ENCODE measurements around the gene GABBR2. TPM values are rescaled to one million over a fixed set of nuclear protein-coding genes. Genes with fewer than 3 reads are reported as not detected.
"Not testable (repeated sequence)": the region's sequence is repeated elsewhere in the genome, so short reads cannot be mapped to it uniquely, and the experiment has no call there.

The GABBR2 gene
- total RNA-seq, 2 experiments from 2014 or later = not detected

DNA sequence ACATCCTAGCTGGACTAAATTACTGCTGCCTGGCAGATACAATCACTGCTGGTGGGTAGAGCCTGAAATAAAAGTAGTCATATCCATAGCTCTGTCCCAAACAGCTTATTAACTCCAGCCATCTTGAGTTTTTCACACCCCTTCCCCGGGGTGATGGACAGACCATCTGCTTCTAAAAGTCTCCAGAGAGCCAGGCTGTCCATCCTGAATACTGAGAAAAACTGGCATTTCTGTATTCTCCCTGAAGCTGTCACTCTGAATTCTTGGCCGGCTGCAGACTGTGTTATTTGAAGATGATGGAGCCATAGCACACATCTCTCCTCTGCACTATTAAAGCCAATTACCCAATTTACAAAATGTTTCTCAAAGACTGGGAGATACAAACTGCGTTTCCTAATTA is 118.6 kb downstream of the GABBR2 start:
- ChIA-PET CTCF (ENCODE audit: unreplicated experiment) (no interaction called here), POLR2A (no interaction called here)
- BruUV-seq (replicated peaks) = no TSS peak
- no peak for DNase-seq (ENCODE audit: low spot score)
- H3K36me3 ChIP-seq (ENCODE audit: insufficient read depth, low read length) = no peaks in the 10 kb centered on the region
- H3K9me2 ChIP-seq (ENCODE audit: insufficient read depth, low read length) = no peaks in the 10 kb centered on the region
- no peaks in the 10 kb centered on the region for H3K79me2 ChIP-seq (ENCODE audit: insufficient read depth, low read depth, low read length)
- H4K20me1 ChIP-seq (ENCODE audit: insufficient read depth, low read length) = no peaks in the 10 kb centered on the region
- H3K4me3 ChIP-seq (ENCODE audit: low read depth, low read length, poor library complexity, severe bottlenecking) = no peak overlapping the region
- H3K4me2 ChIP-seq (ENCODE audit: low read length) = no peak overlapping the region
- no peak overlapping the region for H2AFZ ChIP-seq (ENCODE audit: low read length)
- no peaks in the 10 kb centered on the region for H3K4me1 ChIP-seq (ENCODE audit: insufficient read depth, low read length, poor library complexity, severe bottlenecking)
- no peak for TF ChIP-seq EZH2phosphoT487 (IDR thresholded peaks at IDR 0.05; ENCODE audit: borderline replicate concordance, low read depth, low read length)
- TF ChIP-seq, protein P1, sequence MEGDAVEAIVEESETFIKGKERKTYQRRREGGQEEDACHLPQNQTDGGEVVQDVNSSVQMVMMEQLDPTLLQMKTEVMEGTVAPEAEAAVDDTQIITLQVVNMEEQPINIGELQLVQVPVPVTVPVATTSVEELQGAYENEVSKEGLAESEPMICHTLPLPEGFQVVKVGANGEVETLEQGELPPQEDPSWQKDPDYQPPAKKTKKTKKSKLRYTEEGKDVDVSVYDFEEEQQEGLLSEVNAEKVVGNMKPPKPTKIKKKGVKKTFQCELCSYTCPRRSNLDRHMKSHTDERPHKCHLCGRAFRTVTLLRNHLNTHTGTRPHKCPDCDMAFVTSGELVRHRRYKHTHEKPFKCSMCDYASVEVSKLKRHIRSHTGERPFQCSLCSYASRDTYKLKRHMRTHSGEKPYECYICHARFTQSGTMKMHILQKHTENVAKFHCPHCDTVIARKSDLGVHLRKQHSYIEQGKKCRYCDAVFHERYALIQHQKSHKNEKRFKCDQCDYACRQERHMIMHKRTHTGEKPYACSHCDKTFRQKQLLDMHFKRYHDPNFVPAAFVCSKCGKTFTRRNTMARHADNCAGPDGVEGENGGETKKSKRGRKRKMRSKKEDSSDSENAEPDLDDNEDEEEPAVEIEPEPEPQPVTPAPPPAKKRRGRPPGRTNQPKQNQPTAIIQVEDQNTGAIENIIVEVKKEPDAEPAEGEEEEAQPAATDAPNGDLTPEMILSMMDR (conservative IDR thresholded peaks at IDR 0.05; ENCODE audit: low read length) = no peak
- intact Hi-C loops (cut with micrococcal nuclease; ENCODE audit: unreplicated experiment) = no loop called here
- no peaks in the 10 kb centered on the region for H3K9me3 ChIP-seq (ENCODE audit: low read length)
- no peak overlapping the region for H3K27ac ChIP-seq (ENCODE audit: low read depth, low read length, poor library complexity, severe bottlenecking)

DNA sequence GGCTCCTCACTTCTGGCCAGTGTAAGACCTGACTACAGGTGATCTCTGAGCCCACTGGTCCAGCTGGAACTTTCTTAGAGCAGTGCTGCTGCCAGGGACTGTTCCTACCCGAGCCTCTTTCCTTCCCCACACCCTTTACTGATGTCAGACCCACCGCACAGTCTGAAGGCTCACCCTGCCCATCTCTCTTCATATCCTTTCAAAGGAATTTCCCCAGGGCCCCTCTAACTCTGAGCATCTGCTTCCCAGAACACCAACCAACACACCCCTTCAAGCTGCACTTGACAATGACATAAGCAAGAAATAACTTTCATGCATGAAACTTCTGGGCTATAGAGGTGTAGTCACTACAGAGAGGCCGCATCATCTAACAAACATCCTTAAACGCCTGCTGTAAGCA is 119.6 kb downstream of the GABBR2 start:
- H4K20me1 ChIP-seq (ENCODE audit: insufficient read depth, low read length) = no peaks in the 10 kb centered on the region
- no peak overlapping the region for H3K4me2 ChIP-seq (ENCODE audit: low read length)
- H3K9me2 ChIP-seq (ENCODE audit: insufficient read depth, low read length) = no peaks in the 10 kb centered on the region
- peaks cover 3% of the 10 kb centered on the region for H3K4me1 ChIP-seq (ENCODE audit: insufficient read depth, low read length, poor library complexity, severe bottlenecking)
- H3K4me3 ChIP-seq (ENCODE audit: low read depth, low read length, poor library complexity, severe bottlenecking) = no peak overlapping the region
- intact Hi-C loops (cut with micrococcal nuclease; ENCODE audit: unreplicated experiment) = no loop called here
- no peaks in the 10 kb centered on the region for H3K79me2 ChIP-seq (ENCODE audit: insufficient read depth, low read depth, low read length)
- no peak for TF ChIP-seq EZH2phosphoT487 (IDR thresholded peaks at IDR 0.05; ENCODE audit: borderline replicate concordance, low read depth, low read length)
- TF ChIP-seq, protein P1 (conservative IDR thresholded peaks at IDR 0.05; ENCODE audit: low read length) = no peak
- no peak overlapping the region for H3K27ac ChIP-seq (ENCODE audit: low read depth, low read length, poor library complexity, severe bottlenecking)
- CTCF ChIA-PET (ENCODE audit: unreplicated experiment) = no interaction called here
- no peaks in the 10 kb centered on the region for H3K9me3 ChIP-seq (ENCODE audit: low read length)
- BruUV-seq (replicated peaks) = no TSS peak
- POLR2A ChIA-PET = no interaction called here
- DNase-seq (ENCODE audit: low spot score) = no peak
- no peak overlapping the region for H2AFZ ChIP-seq (ENCODE audit: low read length)
- H3K36me3 ChIP-seq (ENCODE audit: insufficient read depth, low read length) = no peaks in the 10 kb centered on the region

DNA sequence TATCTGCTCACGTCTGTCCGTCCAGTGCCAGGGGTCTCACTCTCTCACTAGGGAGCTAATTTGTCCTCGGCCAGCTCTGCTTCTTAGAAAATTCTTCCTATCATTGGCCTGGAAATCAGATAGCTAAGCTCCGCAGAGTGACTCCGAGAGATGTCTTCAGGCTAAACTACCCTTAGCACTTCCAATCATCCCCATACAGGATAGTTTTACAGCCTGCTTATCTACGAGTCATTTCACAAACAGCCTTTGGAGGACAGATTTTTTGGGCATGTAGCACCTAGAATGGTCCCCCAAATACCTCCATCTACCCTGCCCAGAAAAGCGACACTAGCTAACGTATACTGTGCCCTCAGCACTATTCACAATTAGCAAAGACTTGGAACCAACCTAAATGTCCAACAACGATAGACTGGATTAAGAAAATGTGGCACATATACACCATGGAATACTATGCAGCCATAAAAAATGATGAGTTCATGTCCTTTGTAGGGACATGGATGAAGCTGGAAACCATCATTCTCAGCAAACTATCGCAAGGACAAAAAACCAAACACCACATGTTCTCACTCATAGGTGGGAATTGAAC is 123.8 kb downstream of the GABBR2 start:
- POLR2A ChIA-PET; H3K4me2 ChIP-seq (ENCODE audit: low read length); H2AFZ ChIP-seq (ENCODE audit: low read length); CTCF ChIA-PET (ENCODE audit: unreplicated experiment); H3K4me1 ChIP-seq (ENCODE audit: insufficient read depth, low read length, poor library complexity, severe bottlenecking); intact Hi-C loops (cut with micrococcal nuclease; ENCODE audit: unreplicated experiment); H3K4me3 ChIP-seq (ENCODE audit: low read depth, low read length, poor library complexity, severe bottlenecking); H3K79me2 ChIP-seq (ENCODE audit: insufficient read depth, low read depth, low read length); H3K27ac ChIP-seq (ENCODE audit: low read depth, low read length, poor library complexity, severe bottlenecking); H3K9me3 ChIP-seq (ENCODE audit: low read length); BruUV-seq (replicated peaks); H3K9me2 ChIP-seq (ENCODE audit: insufficient read depth, low read length); H3K36me3 ChIP-seq (ENCODE audit: insufficient read depth, low read length); DNase-seq (ENCODE audit: low spot score); H4K20me1 ChIP-seq (ENCODE audit: insufficient read depth, low read length): not testable (repeated sequence)
